Renal pelvis (tissue), 4 donors: Measurements from ENCODE around the gene RPAP2. TPM values are rescaled to one million over a fixed set of nuclear protein-coding genes. Genes with fewer than 3 reads are reported as not detected.
"Not testable (repeated sequence)": the region's sequence is repeated elsewhere in the genome, so short reads cannot be mapped to it uniquely, and the experiment has no call there.

Source experiments
- DNase-seq: peaks from one replicate; pipeline ENCODE4 v3.0.0-alpha.2; 2013
- polyA plus RNA-seq, 3 donors: library from polyadenylated mRNA; unstranded; fragments of 120-200 nt; gene quantifications; one replicate each; pipeline ENCODE4 v1.2.1, GENCODE V29; 2013; ENCODE audit not compliant: insufficient read length in 3 of 3

RPAP2 gene
- polyA plus RNA-seq, 3 donors = 26.6 to 30.1 (median 28.7) TPM

DNA sequence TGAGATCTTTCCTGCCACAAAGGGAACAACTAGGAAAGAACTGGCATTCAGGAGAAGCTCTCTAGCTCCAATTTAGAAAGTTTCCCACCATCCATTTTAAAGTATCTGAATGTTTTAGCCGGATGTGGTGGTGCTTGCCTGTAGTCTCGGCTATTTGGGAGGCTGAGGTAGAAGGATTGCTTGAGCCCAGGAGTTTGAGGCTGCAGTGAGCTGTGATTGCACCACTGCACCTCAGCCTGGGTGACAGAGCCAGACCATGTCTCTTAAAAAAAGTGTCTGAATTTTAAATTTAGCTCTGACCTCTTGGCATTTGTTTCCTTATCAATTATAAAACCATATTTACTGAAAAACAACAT, 67.2 kb downstream of the RPAP2 start:
- no peak for DNase-seq

DNA sequence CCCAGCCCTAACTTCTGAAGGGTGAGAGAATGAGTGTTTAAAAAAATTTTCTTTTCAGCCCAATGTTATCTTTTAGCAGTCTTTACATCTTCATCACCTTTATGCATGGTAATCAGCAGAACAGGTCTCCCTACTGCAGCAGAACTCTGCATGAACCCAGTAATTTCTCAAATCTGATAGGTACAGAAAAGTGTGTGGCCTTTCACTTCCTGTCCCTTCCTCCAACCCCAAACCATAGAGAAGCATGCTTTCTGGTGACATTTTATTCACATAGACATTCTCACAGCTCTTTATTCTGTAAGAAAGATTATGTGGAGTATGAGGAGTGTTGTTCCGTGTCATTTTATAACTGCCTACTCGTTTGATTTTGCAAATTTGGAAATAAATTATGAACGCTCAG, 68.6 kb downstream of the RPAP2 start:
- DNase-seq = no peak

DNA sequence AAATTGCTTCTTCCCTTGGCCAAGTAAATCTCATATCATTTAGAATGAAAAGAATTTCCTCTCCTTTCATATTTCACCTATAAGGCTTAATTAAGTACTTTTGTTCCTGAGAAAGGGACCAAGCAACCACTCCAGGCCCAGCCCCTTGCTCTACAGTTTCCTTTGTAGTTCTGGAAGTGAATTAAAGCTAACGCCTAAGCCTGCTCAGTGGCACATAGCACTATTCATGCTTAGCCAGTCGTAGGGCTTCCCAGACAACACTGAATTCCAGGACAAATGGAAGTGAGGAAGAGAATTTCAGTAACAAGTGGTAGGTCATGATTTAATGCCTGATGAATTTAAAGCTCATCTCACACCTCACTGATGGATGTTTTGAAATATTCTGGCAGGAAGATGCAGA, 73.3 kb downstream of the RPAP2 start:
- no peak for DNase-seq

DNA sequence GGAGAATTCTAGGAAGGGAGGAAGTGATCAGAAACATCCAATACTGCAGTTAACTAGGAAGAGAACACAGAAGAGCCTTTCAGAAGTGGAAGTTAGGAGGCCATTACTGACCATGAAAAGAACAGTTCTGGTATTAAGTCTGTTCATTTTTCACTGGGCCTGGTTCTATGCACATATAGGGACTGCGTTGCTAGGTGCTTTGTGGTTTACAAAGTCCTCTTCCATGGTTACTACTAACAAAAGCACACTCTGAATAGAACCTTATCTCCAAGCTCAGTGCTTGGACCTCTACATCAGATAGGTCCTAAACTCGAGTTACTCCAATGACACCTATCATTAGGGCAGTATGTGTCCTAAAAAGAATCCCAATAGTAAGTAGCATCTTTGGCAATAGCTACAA, 75.4 kb downstream of the RPAP2 start:
- no peak for DNase-seq

DNA sequence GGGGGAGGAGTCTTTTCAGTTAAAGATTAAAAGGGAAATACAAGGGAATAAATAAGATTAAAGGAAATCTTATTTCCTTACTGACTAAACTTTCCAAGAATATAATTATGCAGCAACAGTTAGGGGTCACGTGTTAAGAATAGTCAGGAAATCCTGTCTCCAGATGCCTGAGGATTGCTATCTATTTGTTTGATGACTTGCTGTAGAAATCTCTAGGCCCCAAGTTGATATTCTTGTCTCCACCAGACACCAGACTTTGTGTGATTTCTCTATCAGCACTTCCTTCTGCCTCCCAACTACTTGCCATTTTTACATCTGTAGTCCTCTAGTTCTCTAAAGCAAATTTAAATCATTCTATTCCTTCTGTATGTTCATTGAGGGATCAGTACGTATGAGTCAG, 77.5 kb downstream of the RPAP2 start:
- no peak for DNase-seq

DNA sequence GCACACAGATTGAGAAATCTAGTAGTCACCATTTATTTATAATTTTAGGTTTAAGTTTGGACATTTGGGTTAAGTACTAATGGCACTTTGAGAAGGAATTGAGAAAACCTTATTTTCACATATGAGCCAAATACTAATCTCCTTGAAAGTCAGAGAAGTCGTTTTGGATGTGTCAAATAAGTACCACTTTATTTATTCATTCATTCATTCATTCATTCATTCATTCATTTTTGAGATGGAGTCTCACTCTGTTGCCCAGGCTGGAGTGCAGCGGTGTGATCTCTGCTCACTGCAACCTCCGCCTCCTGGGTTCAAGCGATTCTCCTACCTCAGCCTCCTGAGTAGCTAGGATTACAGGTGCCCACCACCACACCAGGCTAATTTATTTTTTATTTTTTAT, 79.1 kb downstream of the RPAP2 start:
- DNase-seq = not testable (repeated sequence)

DNA sequence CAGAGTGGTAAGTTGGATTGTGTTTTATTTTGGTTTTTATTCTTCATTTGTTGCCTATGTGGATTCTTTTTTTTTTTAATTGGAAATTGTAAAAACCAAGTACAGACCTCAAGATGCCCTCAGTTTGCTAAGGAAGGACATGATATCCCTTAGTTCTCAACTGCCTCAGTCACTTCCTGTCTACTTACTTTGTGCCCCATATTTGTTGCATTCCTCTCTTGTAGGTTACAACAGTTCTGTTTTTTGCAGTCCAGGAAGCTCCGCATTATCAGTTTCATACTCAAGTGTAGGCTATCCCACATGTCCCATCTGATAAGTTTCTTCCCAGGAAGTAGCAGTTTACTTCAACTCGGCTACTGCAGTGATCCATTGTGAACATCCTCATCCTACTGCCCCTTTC, 82.0 kb downstream of the RPAP2 start:
- DNase-seq = no peak

DNA sequence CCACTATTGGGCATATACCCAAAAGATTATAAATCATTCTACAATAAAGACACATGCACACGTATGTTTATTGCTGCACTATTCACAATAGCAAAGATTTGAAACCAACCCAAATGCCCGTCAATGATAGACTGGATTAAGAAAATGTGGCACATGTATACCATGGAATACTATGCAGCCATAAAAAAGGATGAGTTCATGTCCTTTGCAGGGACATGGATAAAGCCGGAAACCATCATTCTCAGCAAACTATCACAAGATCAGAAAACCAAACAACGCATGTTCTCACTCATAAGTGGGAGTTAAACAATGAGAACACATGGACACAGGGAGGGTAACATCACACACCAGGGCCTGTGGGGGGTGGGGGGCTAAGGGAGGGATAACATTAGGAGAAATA, 95.1 kb downstream of the RPAP2 start:
- not testable (repeated sequence) for DNase-seq

DNA sequence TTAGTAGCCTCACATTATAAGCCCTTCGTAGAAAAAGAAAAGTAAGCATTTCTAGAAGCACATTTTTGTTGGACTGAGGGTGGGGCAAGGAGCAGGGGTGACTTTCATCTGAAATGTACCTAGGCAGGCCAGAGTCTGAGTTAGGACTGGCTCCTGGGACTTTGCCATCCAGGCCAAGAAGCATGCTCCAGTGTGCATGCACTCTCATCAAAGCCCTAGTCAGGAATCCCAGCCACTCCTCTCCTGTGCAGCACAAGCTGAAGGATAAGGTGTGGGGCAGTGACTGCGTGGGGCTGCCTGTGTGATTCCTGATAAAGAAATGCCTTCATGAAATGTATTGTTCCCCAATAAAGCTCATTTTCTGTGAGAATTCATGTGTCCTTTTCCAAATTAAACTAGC, 99.7 kb downstream of the RPAP2 start:
- DNase-seq = no peak

DNA sequence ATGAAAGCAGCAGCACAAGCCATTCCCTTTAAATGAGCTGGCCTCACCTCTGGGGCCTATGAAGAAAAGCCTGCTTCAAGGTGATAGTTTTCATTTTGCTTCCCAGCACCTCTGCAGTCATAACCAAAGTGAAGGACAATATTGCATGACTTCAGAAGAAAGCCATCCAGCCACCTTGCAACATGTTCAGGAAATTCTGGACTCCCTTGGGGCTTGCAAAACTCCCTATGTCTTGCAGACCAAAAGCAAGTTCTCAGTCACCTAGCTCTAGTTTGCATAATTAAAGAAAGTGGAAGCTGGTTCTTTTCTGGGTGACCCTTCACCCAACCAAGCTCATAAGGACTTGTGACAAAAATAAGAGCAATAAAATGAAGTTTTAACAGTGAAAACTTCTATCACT, 100.2 kb downstream of the RPAP2 start:
- no peak for DNase-seq

DNA sequence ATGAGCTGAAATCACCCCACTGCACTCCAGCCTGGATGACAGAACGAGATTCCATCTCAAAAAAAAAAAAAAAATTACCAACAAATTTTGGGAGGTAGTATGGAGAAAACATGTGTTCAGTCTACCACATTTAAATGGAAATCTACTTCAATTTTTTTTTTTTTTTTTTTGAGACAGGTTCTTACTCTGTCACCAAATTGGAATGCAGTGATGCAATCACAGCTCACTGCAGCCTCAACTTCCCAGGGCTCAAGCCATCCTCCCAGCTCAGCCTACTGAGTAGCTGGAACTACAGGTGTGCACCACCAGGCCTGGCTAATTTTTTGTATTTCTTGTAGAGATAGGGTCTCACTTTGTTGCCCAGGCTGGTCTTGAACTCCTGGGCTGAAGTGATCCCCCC, 105.8 kb downstream of the RPAP2 start:
- no peak for DNase-seq

DNA sequence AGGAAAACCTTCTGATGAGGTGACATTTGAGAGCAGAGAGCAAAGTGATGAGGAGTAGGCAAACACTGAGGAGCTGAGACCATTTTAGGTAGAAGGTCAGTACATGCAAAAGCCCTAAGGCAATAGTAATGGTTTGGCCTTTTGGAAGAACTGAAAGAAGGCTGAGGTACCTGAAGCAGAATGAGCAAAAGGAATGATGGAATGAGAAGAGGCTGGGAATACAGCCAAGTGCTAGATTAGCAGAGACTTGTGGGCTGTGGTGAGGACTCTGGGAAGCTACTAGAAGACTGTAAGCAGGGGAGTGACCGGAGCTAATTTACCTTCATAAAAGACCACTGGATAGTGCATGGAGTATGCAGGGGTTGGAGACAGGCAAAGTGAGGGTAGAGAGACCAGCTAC, 110.0 kb downstream of the RPAP2 start:
- no peak for DNase-seq

DNA sequence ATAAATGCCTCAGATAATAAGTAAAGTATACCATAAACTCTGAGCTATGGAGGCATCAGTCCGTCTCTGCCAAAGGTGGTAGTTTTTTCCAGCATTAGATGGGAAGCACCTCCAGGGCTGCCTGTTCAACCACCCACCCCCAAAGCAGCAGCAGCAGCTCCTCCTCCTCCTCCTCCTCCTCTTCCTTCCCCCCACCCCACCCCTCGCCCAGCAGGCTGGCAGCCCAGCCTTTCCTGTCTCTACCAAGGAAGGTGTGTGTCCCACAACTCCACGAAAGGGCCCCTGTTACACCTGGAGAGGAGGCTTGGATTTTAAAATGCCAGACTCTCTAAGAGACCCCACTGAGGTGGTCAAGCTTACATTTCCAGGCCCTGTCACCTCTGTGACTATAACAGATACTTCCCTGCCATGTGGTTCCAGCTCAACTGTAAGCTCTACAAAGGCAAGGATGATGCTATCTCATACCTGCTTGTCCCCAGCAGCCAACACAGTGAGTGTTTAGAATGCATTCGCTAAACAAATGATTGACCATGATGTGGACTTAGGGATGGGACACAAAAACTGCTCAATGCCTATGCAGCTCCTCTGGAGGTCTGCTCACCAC, 111.2 kb downstream of the RPAP2 start:
- no peak for DNase-seq

DNA sequence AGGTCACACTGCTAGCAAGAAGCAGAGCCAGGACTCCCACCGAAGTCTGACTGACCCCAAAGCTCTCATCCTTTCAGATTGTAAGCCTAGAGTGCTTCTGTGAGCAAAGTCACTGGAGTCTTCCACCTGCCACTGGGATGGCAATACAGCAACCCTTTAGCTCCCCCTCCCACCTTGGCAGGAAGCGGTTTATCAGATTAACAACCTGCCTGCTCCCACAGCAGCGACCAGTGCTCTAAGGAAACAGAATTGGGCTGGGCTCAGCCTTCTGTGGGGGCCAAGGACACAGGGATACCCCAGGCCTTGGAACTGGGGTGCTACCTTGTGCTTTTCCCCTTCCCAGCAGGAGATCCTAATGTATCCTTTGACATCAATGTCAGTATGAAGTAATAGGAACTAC, 111.8 kb downstream of the RPAP2 start:
- no peak for DNase-seq

DNA sequence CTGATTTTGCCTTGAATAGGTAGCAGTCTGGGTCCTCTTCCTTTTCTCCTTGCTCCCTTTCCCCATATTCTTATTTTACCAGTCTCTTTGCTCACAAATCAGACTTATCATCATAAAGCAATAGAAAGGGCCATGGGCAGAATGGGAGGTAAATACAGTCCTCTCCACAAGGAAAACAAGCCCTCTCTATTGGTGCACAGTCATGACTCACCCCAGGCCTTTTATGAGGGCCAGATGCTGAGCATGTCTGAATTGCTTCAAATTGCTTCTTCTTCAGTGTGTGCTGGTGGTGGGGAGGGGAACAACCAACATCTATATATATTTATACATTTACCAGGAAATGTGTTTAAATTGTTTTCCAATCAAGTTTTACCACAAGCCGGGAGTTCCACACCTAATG, 112.7 kb downstream of the RPAP2 start:
- DNase-seq = no peak

DNA sequence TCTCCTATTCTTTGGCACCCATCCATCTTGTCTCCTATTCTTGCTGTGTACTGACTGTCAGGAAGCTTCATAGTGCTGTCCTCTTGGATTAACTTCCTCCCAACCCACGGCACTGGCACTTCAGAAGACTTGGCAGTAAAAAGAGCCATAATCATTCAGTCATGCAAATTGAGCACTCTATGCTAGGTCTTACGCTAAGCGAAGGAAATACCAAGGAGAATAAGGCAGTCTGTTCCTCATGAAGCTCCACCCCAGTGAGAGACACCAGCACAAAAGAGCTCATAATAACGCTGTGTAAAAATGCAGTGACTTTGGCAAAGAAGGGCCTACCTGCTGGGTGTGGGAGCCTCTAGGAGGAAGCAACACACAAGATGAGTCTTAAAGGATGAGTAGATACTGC, 120.8 kb downstream of the RPAP2 start:
- DNase-seq = no peak

DNA sequence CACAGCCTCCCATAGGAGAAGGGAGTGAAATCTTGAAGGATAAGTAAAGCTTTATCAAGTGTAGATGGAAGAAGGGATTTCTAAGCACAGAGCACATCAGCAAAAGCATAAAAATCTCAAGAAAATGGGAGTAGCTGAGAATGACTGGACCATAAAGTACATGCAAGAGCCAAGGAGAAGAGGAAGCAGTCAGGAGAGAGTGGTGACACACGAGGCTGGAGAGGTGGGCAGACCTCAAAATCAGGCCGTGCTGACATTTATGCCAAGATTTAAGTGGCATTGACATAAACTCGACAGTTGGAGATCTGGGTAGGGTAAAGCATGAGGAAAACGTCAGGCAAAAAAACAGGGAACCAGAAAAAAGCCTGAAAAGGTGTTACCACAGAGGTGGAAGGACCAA, 125.5 kb downstream of the RPAP2 start:
- DNase-seq = no peak

DNA sequence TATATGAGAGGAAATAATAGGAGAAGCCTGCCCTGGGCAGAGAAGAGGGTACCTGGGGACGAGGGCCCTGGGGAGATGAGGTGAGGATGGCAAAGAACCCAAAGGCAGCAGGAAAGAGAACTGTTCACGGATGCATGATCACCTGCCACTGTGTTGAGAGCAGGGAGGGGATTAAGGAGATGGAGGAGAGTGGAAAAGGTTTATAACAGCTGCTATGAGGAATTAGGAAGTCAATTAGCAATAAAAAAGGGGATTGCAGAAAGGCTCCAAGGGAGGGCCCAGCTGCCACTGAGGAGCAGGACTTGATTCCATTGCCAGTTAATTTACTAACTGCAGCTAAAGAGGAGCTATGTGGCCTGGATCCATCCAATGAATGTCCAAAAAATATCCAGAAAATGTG, 126.8 kb downstream of the RPAP2 start:
- DNase-seq = no peak

DNA sequence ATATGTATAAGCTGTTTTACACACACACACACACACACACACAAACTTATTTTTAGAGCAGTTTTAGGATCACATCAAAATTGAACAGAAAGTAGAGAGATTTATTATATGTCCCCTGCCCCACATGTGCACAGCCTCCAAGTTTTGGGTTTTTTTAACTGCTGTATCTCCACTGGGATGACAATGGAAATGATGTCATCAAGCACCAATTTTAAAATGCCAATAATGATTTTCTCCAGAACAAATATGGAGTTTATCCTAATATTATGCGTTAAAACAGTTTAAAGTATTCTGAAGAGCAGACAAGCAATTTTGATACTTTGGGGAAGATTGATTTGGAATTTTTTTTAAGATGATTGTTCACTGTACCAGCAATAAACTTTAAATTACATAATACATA, 131.2 kb downstream of the RPAP2 start:
- no peak for DNase-seq

DNA sequence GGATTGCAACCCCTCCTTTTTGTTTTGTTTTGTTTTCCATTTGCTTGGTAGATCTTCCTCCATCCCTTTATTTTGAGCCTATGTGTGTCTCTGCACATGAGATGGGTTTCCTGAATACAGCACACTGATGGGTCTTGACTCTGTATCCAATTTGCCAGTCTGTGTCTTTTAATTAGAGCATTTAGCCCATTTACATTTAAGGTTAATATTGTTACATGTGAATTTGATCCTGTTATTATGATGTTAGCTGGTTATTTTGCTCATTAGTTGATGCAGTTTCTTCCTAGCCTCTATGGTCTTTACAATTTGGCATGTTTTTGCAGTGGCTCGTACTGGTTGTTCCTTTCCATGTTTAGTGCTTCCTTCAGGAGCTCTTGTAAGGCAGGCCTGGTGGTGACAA, 135.7 kb downstream of the RPAP2 start:
- not testable (repeated sequence) for DNase-seq

DNA sequence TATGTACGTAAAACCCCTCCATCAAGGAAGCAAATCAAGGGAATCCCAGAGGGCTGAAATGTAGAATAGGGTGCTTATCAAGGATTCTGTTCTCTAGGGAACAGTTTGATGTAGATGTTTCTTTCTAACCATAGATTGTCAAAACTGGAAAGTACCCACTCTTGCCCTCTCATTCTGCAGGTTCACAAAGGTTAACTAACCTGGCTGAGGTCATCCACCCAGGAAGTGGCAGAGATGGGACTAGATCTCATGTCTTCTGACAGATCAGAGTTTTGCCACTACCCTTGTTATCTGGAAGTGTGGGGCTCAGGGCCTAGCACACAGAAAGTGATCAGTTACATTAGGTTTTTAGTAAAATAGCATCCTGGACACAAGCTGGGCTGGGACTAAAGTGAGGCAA, 140.4 kb downstream of the RPAP2 start:
- no peak for DNase-seq

DNA sequence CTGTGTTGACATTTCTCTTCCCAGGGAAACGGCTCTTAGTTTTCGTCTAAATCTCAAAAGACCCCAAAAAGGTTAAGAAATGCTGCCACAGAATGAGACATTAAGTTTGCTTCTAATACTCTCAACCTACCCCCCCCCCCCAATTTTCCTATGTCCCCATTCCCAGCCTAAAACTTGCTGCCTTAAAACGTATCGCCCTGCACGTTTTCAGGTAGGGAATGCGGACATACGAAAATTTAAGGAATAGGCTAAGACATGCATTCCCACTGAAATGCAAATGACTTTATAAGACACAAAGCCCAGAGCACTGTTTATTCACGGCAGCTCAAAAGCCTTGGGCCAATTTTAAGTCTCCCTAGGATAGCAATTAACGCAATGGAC, 142.4 kb downstream of the RPAP2 start:
- DNase-seq = no peak

DNA sequence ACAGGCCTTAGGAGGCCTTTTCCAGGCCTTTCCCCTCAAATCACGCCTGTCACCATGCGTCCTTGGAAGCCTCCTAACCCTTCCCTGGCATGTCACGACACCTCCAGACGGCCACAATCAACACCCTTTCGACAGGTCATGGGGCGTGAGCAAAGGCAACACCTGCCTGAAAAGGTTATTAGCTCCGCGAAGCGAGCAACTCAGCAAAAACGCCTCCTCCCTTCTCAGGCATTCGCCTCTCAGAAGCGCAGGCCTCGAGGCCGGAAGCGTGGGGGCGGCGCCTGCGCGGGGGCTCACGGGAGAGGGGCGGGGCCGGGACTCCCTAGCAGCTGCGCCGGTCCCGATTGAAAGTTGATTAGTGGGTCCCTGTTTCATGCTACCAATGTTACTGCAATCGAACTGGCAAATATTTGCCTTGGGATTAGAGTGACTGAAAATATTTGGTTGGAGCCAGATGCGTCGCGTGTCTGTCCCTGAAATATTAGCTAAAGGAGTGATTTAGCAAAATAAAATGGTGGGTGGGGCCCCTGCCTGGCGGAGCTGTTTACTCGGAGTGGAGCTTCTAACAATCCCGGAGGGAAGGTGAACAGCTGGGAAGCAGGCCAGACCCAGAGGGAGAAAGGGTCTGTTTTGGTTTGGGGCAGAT, 143.0 kb downstream of the RPAP2 start:
- DNase-seq = no peak

DNA sequence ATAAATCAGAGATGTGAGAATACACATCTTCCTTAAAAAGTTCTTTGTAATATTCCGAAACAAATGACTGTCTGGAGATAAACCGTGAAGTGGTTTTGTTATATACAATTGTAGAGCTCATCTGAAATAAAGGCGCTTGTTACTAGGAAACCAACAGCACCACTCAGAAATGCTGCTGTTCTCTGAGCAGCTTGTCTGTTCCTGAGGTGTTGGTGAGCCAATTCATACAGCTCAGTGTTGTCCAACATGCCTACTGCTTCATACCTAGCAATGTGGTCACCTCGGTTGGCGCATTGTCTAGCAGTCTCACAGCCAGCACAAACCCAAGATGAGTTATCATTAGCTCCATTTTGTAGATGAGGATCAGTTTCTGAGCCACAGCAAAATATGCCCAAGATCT, 143.5 kb downstream of the RPAP2 start:
- DNase-seq = no peak

DNA sequence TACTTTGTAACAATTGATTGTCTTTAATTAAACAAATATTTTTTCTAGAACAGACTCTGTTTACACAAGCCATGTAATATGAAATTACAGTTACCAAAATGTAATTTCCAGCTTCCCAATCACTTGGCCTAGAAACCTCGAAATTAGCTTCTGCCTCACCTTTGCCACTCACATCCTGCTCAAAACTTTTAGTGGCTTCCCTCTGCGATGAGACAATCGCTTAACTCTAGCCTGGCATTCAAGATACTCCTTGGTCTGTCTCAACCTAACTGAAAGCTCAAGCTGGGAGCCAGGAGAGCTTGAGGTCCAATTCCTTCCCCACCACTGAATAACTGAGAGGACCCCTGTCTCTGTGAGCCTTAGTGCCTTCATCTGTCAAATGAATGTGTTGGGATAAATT, 145.0 kb downstream of the RPAP2 start:
- DNase-seq = no peak
